PC-3 (cell line): ENCODE data around the gene MYH9. TPM values are rescaled to one million over a fixed set of nuclear protein-coding genes. Genes with fewer than 3 reads are reported as not detected.

Experiments
- ATAC-seq: fragments of 200-7000 bp; cut with Tn5 transposase; 2 replicates; pipeline ENCODE4 v1.9.1; 2020; ENCODE audit warnings: mild to moderate bottlenecking, moderate library complexity
- BruUV-seq: library from RNA; stranded (reverse); fragments of 400-500 nt; replicated peaks from 2 replicates; lab custom pipeline; 2021; lab: Mats Ljungman, UMichigan
- CTCF ChIA-PET: fragments of 300-600 bp; sonication (Branson Sonifier 250); formaldehyde crosslinking; loops from one replicate; lab custom pipeline; 2022; ENCODE audit warnings: antibody characterized with exemption; lab: Charles Lee
- POLR2A ChIA-PET: fragments of 300-600 bp; sonication (Branson Sonifier 250); formaldehyde crosslinking; loops from one replicate; lab custom pipeline; 2022; ENCODE audit warnings: antibody characterized with exemption; ENCODE audit not compliant: unreplicated experiment; lab: Charles Lee
- DNase-seq: peaks from one replicate; pipeline ENCODE4 v3.0.0-alpha.2; 2015
- H2AFZ ChIP-seq: fragments of 300-600 bp; sonication (generic); 2 replicates; pipeline ENCODE4 v1.6.0; 2016; ENCODE audit warnings: antibody characterized with exemption, low read length
- H3F3A ChIP-seq: fragments of 300-600 bp; sonication (generic); one replicate; pipeline ENCODE4 v1.6.0; 2017; ENCODE audit warnings: antibody characterized with exemption, low read length, control low read depth, mild to moderate bottlenecking; ENCODE audit not compliant: unreplicated experiment
- H3K27ac ChIP-seq: fragments of 300-600 bp; sonication (generic); 2 replicates; pipeline ENCODE4 v1.5.1; 2016; ENCODE audit warnings: mild to moderate bottlenecking, low read length
- H3K27me3 ChIP-seq: fragments of 300-600 bp; sonication (generic); 2 replicates; pipeline ENCODE4 v1.6.1; 2016; ENCODE audit warnings: low read length, mixed read lengths
- H3K36me3 ChIP-seq: fragments of 300-600 bp; sonication (generic); 2 replicates; pipeline ENCODE4 v1.6.1; 2016; ENCODE audit warnings: low read depth, mixed run types, low read length, mixed read lengths
- H3K4me1 ChIP-seq: fragments of 300-600 bp; sonication (generic); 2 replicates; pipeline ENCODE4 v1.5.1; 2016; ENCODE audit warnings: low read length; ENCODE audit not compliant: insufficient read depth
- H3K4me2 ChIP-seq: fragments of 300-600 bp; sonication (generic); 2 replicates; pipeline ENCODE4 v1.6.0; 2016; ENCODE audit warnings: low read length
- H3K4me3 ChIP-seq: fragments of 300-600 bp; sonication (generic); 2 replicates; pipeline ENCODE4 v1.5.1; 2016; ENCODE audit warnings: mild to moderate bottlenecking, low read length, mixed read lengths
- H3K79me2 ChIP-seq: fragments of 300-600 bp; sonication (generic); 2 replicates; pipeline ENCODE4 v1.6.1; 2017; ENCODE audit warnings: low read length, mixed read lengths
- H3K9ac ChIP-seq: fragments of 300-600 bp; sonication (generic); 2 replicates; pipeline ENCODE4 v1.6.0; 2016; ENCODE audit warnings: mild to moderate bottlenecking, low read length
- H3K9me2 ChIP-seq: fragments of 300-600 bp; sonication (generic); replicated peaks from 2 replicates; pipeline ENCODE4 v1.6.1; 2016; ENCODE audit warnings: mixed run types, low read length, mixed read lengths
- H3K9me3 ChIP-seq: fragments of 300-600 bp; sonication (generic); 2 replicates; pipeline ENCODE4 v1.6.1; 2016; ENCODE audit warnings: low read length, mixed read lengths
- H4K20me1 ChIP-seq: fragments of 300-600 bp; sonication (generic); 2 replicates; pipeline ENCODE4 v1.6.1; 2016; ENCODE audit warnings: low read length, mixed read lengths
- EZH2 ChIP-seq: fragments of 300-600 bp; sonication (generic); IDR thresholded peaks from one replicate; pipeline ENCODE4 v1.6.1; 2017; ENCODE audit warnings: antibody characterized with exemption, mild to moderate bottlenecking, low read length; ENCODE audit not compliant: unreplicated experiment
- EZH2phosphoT487 ChIP-seq: fragments of 300-600 bp; sonication (generic); IDR thresholded peaks from 2 replicates; pipeline ENCODE4 v1.6.1; 2018; ENCODE audit warnings: mild to moderate bottlenecking, antibody characterized with exemption, low read length, borderline replicate concordance
- intact Hi-C: fragments of 100-400 bp; cut with micrococcal nuclease; formaldehyde crosslinking; loops from 2 replicates; pipeline ENCODE4 v1.9.0; 2023
- total RNA-seq: library from RNA; depleted of rRNA; stranded (reverse); fragments of >200 nt; gene quantifications from 2 replicates; pipeline ENCODE4 v1.2.3, GENCODE V29; 2014
- TF ChIP-seq, protein P1 (sequence below): fragments of 300-600 bp; sonication (generic); conservative IDR thresholded peaks from 2 replicates; pipeline ENCODE4 v1.5.1; 2017; ENCODE audit warnings: antibody characterized with exemption, low read depth, mild to moderate bottlenecking, low read length

Gene MYH9
- total RNA-seq, 1 experiment from 2014 or later = 357 TPM

DNA sequence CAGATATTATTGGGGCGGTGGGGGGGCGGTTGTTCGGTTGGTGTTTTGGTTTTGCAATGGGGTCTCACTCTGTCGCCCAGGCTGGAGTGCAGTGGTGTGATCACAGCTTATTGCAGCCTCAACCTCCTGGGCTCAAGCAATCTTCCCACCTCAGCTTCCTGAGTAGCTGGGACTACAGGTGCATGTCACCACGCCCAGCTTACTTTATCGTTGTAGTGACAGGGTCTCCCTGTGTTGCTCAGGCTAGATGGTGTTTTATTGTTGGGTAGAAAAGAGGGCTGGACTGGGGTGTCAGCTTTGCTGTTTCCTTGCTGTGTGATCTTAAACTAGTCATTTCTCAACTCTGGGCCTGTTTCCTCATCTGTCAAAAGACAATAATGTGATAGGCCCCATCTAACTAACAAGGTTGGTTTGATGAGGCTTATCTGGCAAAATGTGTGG is 17.5 kb upstream of the MYH9 start:
- TF ChIP-seq, protein P1, sequence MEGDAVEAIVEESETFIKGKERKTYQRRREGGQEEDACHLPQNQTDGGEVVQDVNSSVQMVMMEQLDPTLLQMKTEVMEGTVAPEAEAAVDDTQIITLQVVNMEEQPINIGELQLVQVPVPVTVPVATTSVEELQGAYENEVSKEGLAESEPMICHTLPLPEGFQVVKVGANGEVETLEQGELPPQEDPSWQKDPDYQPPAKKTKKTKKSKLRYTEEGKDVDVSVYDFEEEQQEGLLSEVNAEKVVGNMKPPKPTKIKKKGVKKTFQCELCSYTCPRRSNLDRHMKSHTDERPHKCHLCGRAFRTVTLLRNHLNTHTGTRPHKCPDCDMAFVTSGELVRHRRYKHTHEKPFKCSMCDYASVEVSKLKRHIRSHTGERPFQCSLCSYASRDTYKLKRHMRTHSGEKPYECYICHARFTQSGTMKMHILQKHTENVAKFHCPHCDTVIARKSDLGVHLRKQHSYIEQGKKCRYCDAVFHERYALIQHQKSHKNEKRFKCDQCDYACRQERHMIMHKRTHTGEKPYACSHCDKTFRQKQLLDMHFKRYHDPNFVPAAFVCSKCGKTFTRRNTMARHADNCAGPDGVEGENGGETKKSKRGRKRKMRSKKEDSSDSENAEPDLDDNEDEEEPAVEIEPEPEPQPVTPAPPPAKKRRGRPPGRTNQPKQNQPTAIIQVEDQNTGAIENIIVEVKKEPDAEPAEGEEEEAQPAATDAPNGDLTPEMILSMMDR = no peak
- TF ChIP-seq EZH2 (no peak), EZH2phosphoT487 (no peak)
- ATAC-seq (no peak), DNase-seq (no peak)
- Histone ChIP-seq H4K20me1 (no peaks in the 10 kb centered on the region), H3K4me3 (no peak overlapping the region), H3K9me2 (no peaks in the 10 kb centered on the region), H3K4me2 (no peak overlapping the region), H3K27me3 (no peaks in the 10 kb centered on the region), H3K9me3 (no peaks in the 10 kb centered on the region), H3K79me2 (no peaks in the 10 kb centered on the region), H3K9ac (no peak overlapping the region), H3K36me3 (no peaks in the 10 kb centered on the region), H2AFZ (no peak overlapping the region), H3K27ac (no peak overlapping the region), H3K4me1 (peaks cover 18% of the 10 kb centered on the region), H3F3A (no peaks in the 10 kb centered on the region)
- intact Hi-C loops = no loop called here
- ChIA-PET POLR2A (no interaction called here), CTCF (interaction anchor here (1.0 kb wide), 1 partner anchor 65 kb away, joined by 3 read pairs; no protein-coding TSS in a partner anchor)
- BruUV-seq = no TSS peak

DNA sequence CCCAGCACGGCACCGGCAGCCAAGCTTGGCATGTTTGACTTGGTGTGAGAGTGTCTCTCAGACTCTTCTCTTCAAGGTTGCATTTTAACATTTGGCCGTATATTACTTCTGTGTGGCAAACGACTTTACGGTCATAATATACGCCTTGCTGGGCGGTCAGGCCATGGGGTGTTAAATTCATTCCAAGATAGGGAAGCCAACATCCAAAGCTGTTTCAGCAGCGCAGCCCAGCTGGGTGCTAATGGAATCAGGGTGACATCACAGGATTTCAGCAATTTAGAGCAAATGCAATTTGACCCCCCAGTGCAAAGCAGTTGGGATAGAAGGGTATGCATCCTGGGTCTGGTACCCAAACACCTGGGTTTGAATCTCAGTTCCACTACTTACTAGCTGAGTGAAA is 16.7 kb upstream of the MYH9 start:
- ChIA-PET CTCF (no interaction called here), POLR2A (no interaction called here)
- H4K20me1 ChIP-seq = no peaks in the 10 kb centered on the region
- intact Hi-C loops = no loop called here
- no peak overlapping the region for H3K9ac ChIP-seq
- no peak overlapping the region for H3K27ac ChIP-seq
- TF ChIP-seq, protein P1 = no peak
- TF ChIP-seq EZH2phosphoT487 (no peak), EZH2 (no peak)
- no peaks in the 10 kb centered on the region for H3K9me3 ChIP-seq
- H3K4me3 ChIP-seq = no peak overlapping the region
- ATAC-seq (no peak), DNase-seq (no peak)
- no peaks in the 10 kb centered on the region for H3F3A ChIP-seq
- no peaks in the 10 kb centered on the region for H3K9me2 ChIP-seq
- no peaks in the 10 kb centered on the region for H3K27me3 ChIP-seq
- H3K36me3 ChIP-seq = no peaks in the 10 kb centered on the region
- no peak overlapping the region for H2AFZ ChIP-seq
- H3K4me1 ChIP-seq = peaks cover 17% of the 10 kb centered on the region
- H3K79me2 ChIP-seq = no peaks in the 10 kb centered on the region
- H3K4me2 ChIP-seq = no peak overlapping the region
- no TSS peak for BruUV-seq

DNA sequence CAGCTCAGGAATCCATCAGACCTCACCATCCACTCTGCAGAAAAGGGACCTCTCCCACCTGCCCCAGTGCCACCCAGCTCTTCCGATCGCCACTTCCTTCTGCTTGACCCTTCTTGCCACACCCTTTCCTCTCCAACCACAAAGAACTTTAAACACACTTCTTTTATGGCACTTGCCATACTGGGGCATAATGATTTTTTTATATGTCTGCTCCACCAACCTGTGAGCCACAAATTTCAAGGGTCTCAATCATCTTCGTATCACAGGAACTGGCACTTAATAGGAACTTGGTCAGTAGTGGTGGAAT is 11.7 kb upstream of the MYH9 start:
- Histone ChIP-seq H3K27ac (peak overlapping the region; percentile 39; the same call in 1 of the 2 replicates), H3K4me3 (no peak overlapping the region), H3K9ac (no peak overlapping the region), H3K36me3 (no peaks in the 10 kb centered on the region), H4K20me1 (no peaks in the 10 kb centered on the region), H3K79me2 (no peaks in the 10 kb centered on the region), H3K9me3 (no peaks in the 10 kb centered on the region), H3F3A (no peaks in the 10 kb centered on the region), H3K4me1 (peaks cover 40% of the 10 kb centered on the region), H3K4me2 (peak overlapping the region; percentile 46), H2AFZ (no peak overlapping the region), H3K27me3 (no peaks in the 10 kb centered on the region), H3K9me2 (no peaks in the 10 kb centered on the region)
- ChIA-PET POLR2A (no interaction called here), CTCF (no interaction called here)
- no TSS peak for BruUV-seq
- intact Hi-C loops = no loop called here
- TF ChIP-seq, protein P1 = no peak
- TF ChIP-seq EZH2phosphoT487 (no peak), EZH2 (no peak)
- peak; percentile 27 for ATAC-seq
- DNase-seq = peak; percentile 45
